Epidermal melanocyte (primary cell): ENCODE measurements around the gene RTN4RL2.
"Not testable (repeated sequence)": the region's sequence is repeated elsewhere in the genome, so short reads cannot be mapped to it uniquely, and the experiment has no call there.

Source experiments
- DNase-seq: peaks from one replicate; pipeline ENCODE4 v3.0.0; 2011; ENCODE audit warnings: low spot score; ENCODE audit not compliant: insufficient read length

RTN4RL2 gene

GRCh38 chr11:57432714-57433163, 27.6 kb upstream of the RTN4RL2 start:
- DNase-seq = no peak

- DNase-seq = peak; percentile 56
Observed at GRCh38 chr11:57434640-57435546, 25.4 kb upstream of the RTN4RL2 start.

GRCh38 chr11:57436031-57436430, 24.3 kb upstream of the RTN4RL2 start:
- no peak for DNase-seq

GRCh38 chr11:57438345-57439285, 21.7 kb upstream of the RTN4RL2 start:
- no peak for DNase-seq

- no peak for DNase-seq
Observed at GRCh38 chr11:57439786-57440185, 20.5 kb upstream of the RTN4RL2 start.

GRCh38 chr11:57440744-57441414, 19.4 kb upstream of the RTN4RL2 start:
- DNase-seq = no peak

- DNase-seq = no peak
Observed at GRCh38 chr11:57444362-57445121, 15.8 kb upstream of the RTN4RL2 start.

GRCh38 chr11:57445122-57445394, 15.3 kb upstream of the RTN4RL2 start:
- not testable (repeated sequence) for DNase-seq

GRCh38 chr11:57446055-57446454, 14.3 kb upstream of the RTN4RL2 start:
- no peak for DNase-seq

- DNase-seq = no peak
Observed at GRCh38 chr11:57453543-57454177, 6.7 kb upstream of the RTN4RL2 start.

GRCh38 chr11:57456960-57457642, 3.2 kb upstream of the RTN4RL2 start:
- peak; percentile 84 for DNase-seq

- DNase-seq = no peak
Observed at GRCh38 chr11:57457643-57458023, 2.7 kb upstream of the RTN4RL2 start.

- DNase-seq = no peak
Observed at GRCh38 chr11:57458060-57458409, 2.3 kb upstream of the RTN4RL2 start.

GRCh38 chr11:57458410-57459163, 1.7 kb upstream of the RTN4RL2 start:
- DNase-seq = no peak

- DNase-seq = no peak
Observed at GRCh38 chr11:57459164-57460021, 935 bp upstream of the RTN4RL2 start.

- DNase-seq = no peak
Observed at GRCh38 chr11:57460758-57461749, 726 bp downstream of the RTN4RL2 start.

- DNase-seq = no peak
Observed at GRCh38 chr11:57461841-57462489, 1.6 kb downstream of the RTN4RL2 start.
